DND-41 (cell line): ENCODE measurements around the gene TET1.

Source experiments
- EZH2 ChIP-seq: IDR thresholded peaks from 3 replicates; pipeline ENCODE4 v1.6.1; 2012; ENCODE audit warnings: borderline replicate concordance, low read depth, mild to moderate bottlenecking, moderate library complexity, low read length, inconsistent platforms; ENCODE audit not compliant: severe bottlenecking
- TF ChIP-seq, protein P1 (sequence below): IDR thresholded peaks from 2 replicates; pipeline ENCODE4 v1.5.1; 2012; ENCODE audit warnings: borderline replicate concordance, low read length, moderate library complexity, mild to moderate bottlenecking; ENCODE audit not compliant: poor library complexity, severe bottlenecking; ENCODE audit errors: extremely low read depth

DNA sequence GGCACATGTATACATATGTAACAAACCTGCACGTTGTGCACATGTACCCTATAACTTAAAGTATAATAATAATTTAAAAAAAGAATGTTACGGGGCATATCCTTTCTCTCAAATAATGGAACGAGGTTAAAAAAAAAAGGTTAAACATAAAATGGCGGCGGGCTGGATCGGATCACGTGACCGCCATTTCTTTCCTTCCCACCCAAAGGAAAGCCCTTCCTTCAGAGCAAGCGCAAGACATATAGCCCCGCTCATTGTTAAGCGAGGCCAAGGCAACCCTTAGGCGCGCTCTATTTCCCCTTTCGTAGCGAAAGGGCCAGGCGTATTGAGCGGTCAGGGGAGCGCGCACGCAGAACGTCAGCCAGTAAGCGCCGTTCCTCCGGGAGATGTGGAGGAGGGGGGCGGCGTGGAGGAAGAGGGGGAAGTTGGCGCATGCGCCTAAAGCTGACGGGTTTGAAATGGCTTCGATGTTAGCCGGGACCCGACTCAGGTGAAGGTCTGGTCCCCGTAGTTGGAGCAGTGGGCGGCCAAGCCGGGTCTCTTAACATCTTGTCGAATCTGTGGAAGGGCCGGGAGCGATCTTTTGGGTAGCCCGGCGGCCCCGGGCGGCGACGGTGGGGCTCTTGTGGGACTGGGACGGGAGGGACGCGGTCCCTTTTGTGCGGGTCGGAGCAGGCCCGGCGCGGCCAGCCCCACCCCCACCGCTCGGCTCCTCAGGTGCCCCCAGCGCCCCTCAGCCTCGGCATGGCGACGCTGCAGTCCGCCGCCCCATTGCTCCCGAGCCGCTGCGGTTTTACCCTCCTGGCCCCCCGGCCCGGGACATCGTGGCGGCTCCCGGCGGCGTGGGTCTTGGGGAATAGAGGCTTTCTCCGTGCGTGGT lies 160.9 kb downstream of the TET1 start, which contains the start of gene CCAR1:
- TF ChIP-seq, protein P1, sequence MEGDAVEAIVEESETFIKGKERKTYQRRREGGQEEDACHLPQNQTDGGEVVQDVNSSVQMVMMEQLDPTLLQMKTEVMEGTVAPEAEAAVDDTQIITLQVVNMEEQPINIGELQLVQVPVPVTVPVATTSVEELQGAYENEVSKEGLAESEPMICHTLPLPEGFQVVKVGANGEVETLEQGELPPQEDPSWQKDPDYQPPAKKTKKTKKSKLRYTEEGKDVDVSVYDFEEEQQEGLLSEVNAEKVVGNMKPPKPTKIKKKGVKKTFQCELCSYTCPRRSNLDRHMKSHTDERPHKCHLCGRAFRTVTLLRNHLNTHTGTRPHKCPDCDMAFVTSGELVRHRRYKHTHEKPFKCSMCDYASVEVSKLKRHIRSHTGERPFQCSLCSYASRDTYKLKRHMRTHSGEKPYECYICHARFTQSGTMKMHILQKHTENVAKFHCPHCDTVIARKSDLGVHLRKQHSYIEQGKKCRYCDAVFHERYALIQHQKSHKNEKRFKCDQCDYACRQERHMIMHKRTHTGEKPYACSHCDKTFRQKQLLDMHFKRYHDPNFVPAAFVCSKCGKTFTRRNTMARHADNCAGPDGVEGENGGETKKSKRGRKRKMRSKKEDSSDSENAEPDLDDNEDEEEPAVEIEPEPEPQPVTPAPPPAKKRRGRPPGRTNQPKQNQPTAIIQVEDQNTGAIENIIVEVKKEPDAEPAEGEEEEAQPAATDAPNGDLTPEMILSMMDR, result no peak
- no peak for TF ChIP-seq EZH2
